Measurements from ENCODE around the gene DOCK1.

DNA sequence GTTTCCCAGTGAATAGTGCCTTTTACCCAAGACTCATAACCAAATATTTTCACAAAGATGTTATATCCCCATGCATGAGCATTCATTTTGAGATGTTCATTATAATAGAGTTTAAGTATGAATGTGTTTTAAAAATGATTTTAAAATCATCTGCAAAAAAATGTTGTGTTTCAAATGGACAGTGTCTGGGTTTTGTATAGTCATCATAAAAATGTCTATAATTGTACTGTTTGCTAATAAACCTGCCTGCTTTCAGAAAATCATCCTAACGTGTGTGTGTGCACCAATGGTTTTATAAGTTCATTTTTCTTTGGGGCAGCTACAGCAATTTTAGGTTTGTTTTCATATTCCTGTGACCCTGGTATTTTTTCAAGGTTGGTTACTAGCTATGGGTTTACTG lies 228.0 kb downstream of the DOCK1 start:
- TF ChIP-seq, protein P1, sequence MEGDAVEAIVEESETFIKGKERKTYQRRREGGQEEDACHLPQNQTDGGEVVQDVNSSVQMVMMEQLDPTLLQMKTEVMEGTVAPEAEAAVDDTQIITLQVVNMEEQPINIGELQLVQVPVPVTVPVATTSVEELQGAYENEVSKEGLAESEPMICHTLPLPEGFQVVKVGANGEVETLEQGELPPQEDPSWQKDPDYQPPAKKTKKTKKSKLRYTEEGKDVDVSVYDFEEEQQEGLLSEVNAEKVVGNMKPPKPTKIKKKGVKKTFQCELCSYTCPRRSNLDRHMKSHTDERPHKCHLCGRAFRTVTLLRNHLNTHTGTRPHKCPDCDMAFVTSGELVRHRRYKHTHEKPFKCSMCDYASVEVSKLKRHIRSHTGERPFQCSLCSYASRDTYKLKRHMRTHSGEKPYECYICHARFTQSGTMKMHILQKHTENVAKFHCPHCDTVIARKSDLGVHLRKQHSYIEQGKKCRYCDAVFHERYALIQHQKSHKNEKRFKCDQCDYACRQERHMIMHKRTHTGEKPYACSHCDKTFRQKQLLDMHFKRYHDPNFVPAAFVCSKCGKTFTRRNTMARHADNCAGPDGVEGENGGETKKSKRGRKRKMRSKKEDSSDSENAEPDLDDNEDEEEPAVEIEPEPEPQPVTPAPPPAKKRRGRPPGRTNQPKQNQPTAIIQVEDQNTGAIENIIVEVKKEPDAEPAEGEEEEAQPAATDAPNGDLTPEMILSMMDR (IDR thresholded peaks at IDR 0.05; ENCODE audit: low read length) = no peak
- no peak for TF ChIP-seq EZH2phosphoT487 (IDR thresholded peaks at IDR 0.05; ENCODE audit: low read length)

Measured in MM.1S (cell line).